Measurements from ENCODE around the gene CCNJ.

GRCh38 chr10:96017191-96017687 lies 26.1 kb upstream of the CCNJ start:
- no peak for TF ChIP-seq POLR2A (IDR thresholded peaks at IDR 0.05; ENCODE audit: low read length)
- TF ChIP-seq GATA1 (IDR thresholded peaks at IDR 0.05; ENCODE audit: low read depth, low read length): no peak
